Heart left ventricle (tissue), 16 donors: Measurements from ENCODE around the gene SNX18. TPM values are rescaled to one million over a fixed set of nuclear protein-coding genes. Genes with fewer than 3 reads are reported as not detected.

Experiments used
- ATAC-seq, 4 donors: fragments of 200-7000 bp; cut with Tn5 transposase; one replicate each; pipeline ENCODE4 v1.9.1; 2020 to 2022; ENCODE audit warnings: moderate library complexity in 4 of 4, mild to moderate bottlenecking in 3 of 4, moderate number of reproducible peaks in 1 of 4
- DNase-seq, 5 donors: peaks; one replicate each; pipeline ENCODE4 v3.0.0-alpha.2; 2020
- H3K27ac ChIP-seq, 12 donors: fragments of 200-600 bp; sonication (generic) in 4 of 12; one replicate each; pipeline versions ENCODE4 v1.5.0 to v1.8.0; 2016 to 2022; ENCODE audit warnings: mild to moderate bottlenecking in 2 of 12
- H3K27me3 ChIP-seq, 9 donors: fragments of 200-600 bp; sonication (generic) in 2 of 9; one replicate each; pipeline versions ENCODE4 v1.5.1 to v1.8.0; 2016 to 2022; ENCODE audit warnings: mild to moderate bottlenecking in 3 of 9
- H3K36me3 ChIP-seq, 9 donors: fragments of 200-600 bp; sonication (generic) in 2 of 9; one replicate each; pipeline versions ENCODE4 v1.5.0 to v1.8.0; 2018 to 2022; ENCODE audit warnings: mild to moderate bottlenecking in 2 of 9
- H3K4me1 ChIP-seq, 12 donors: fragments of 200-600 bp; sonication (generic) in 4 of 12; one replicate each; pipeline versions ENCODE4 v1.5.0 to v1.8.0; 2016 to 2022; ENCODE audit warnings: mild to moderate bottlenecking in 3 of 12
- H3K4me3 ChIP-seq, 12 donors: fragments of 200-600 bp; sonication (generic) in 4 of 12; one replicate each; pipeline versions ENCODE4 v1.5.0 to v1.8.0; 2017 to 2022; ENCODE audit warnings: mild to moderate bottlenecking in 9 of 12, moderate library complexity in 4 of 12
- H3K9me3 ChIP-seq, 12 donors: fragments of 200-600 bp; sonication (generic) in 4 of 12; one replicate each; pipeline versions ENCODE4 v1.5.0 to v1.8.0; 2016 to 2022; ENCODE audit warnings: mild to moderate bottlenecking in 1 of 12
- POLR2A ChIP-seq, 2 donors: fragments of 450-650 bp; IDR thresholded peaks; one replicate each; pipeline ENCODE4 v1.6.1; 2017; ENCODE audit warnings: antibody characterized with exemption in 2 of 2, mild to moderate bottlenecking in 2 of 2, moderate library complexity in 2 of 2
- WGBS, 4 donors: extraction: QIAGEN DNeasy Blood & Tissue Kit in 2 of 4; methylation state at CpG; one replicate each; pipeline versions ENCODE4 v1.1.5 to v1.1.7; 2013 to 2018; 5-methylcytosine and 5-hydroxymethylcytosine counted together
- intact Hi-C, 10 donors: fragments of 100-400 bp; cut with DNase I; formaldehyde crosslinking; loops; one replicate each; pipeline versions ENCODE4 v1.11.1 to v1.14.2; 2022
- polyA plus RNA-seq, 2 donors: library from polyadenylated mRNA; stranded (reverse); fragments of 200-250 nt; gene quantifications; one replicate each; pipeline ENCODE4 v1.2.3, GENCODE V29; 2013
- total RNA-seq, 9 donors: library from RNA; depleted of rRNA in 2 of 9; stranded (reverse); fragments of >200 nt in 2 of 9; fragmentation: NEBNext Ultra II Directional in 3 of 9; extraction: Animal tissue kit (Norgen Biotek cat#: 25700) in 3 of 9; gene quantifications; one replicate each; pipeline versions ENCODE4 v1.1.0 to v1.2.4, GENCODE V29; 2016 to 2023
- TF ChIP-seq, protein P1 (sequence below), 12 donors: fragments of 200-600 bp; sonication (generic) in 4 of 12; IDR thresholded peaks; one replicate each; pipeline versions ENCODE4 v1.5.0 to v1.8.0; 2018 to 2022; ENCODE audit warnings: antibody characterized with exemption in 12 of 12, mild to moderate bottlenecking in 5 of 12
- donor health status: ischemic (EF 13 %, LVEDD 7.1; RV severe dilation, severe dysfunction).
- donor health status: healthy with polysubstance abuse.
- donor health status: DM: no; HTN: yes; CAD: no.
- donor health status: DM: no; HTN: no; CAD: no.
- donor health status: ischemic (EF 25% LVEDD 6.9; RV normal size, moderate dysfunction).
- donor health status: ischemic (EF 25% LVEDD 5.7; RV mildly dilated, moderate dysfunction).
- donor health status: healthy.
- donor health status: DM: yes; HTN: yes; CAD: no.
- donor health status: ischemic (EF 35%, LVEDD 5.7; RV mildly dilated, moderate dysfunction).
- donor health status: nonischemic (EF 11% LVEDD 7.7; RV severe dilation, severe dysfunction).
- donor health status: DM: yes; HTN: yes; CAD: no.
- donor health status: PGD.
- donor health status: ischemic (EF 29% LVEDD 5.4; RV normal size, mild dysfunction).
- donor health status: nonischemic (EF 23%, LVEDD 6.1; RV moderate dilation, normal function).

Gene SNX18
- total and polyA plus RNA-seq, 11 donors, result 4.1 to 39.6 (median 23.1) TPM

DNA sequence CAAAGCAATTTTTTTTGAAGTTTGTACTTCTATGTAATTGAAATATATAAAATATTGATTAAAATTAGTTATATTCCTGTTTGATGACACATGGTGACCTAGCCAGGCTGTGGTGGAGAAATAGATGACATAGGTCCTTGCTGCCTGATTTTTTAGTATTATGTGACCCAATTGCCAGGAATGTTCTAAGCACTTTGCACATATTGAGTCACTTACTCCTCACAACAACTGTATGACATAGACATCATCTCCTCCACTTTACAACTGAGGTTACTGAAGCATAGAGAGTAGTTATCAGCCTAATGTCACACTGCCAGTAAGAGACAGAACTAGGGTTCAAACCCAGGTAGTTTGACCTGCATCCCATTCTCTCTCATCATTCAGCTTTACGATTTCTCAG, 26.2 kb upstream of the SNX18 start:
- Histone ChIP-seq H3K4me1 (peaks cover 0 to 7% (median 0%) of the 10 kb centered on the region in 12 donors), H3K36me3 (no peaks in the 10 kb centered on the region), H3K4me3 (no peak overlapping the region), H3K9me3 (no peaks in the 10 kb centered on the region), H3K27me3 (no peaks in the 10 kb centered on the region), H3K27ac (no peak overlapping the region)
- no peak for TF ChIP-seq POLR2A (IDR thresholded peaks at IDR 0.05)
- TF ChIP-seq, protein P1, sequence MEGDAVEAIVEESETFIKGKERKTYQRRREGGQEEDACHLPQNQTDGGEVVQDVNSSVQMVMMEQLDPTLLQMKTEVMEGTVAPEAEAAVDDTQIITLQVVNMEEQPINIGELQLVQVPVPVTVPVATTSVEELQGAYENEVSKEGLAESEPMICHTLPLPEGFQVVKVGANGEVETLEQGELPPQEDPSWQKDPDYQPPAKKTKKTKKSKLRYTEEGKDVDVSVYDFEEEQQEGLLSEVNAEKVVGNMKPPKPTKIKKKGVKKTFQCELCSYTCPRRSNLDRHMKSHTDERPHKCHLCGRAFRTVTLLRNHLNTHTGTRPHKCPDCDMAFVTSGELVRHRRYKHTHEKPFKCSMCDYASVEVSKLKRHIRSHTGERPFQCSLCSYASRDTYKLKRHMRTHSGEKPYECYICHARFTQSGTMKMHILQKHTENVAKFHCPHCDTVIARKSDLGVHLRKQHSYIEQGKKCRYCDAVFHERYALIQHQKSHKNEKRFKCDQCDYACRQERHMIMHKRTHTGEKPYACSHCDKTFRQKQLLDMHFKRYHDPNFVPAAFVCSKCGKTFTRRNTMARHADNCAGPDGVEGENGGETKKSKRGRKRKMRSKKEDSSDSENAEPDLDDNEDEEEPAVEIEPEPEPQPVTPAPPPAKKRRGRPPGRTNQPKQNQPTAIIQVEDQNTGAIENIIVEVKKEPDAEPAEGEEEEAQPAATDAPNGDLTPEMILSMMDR (IDR thresholded peaks at IDR 0.05), result no peak
- WGBS, 4 donors, result 90 to 100% (median 95%) methylated on average over 1 of the region's 1 CpG
- no peak for ATAC-seq
- no peak for DNase-seq
- intact Hi-C loops, result loop anchor here in 7 of 10 donors (5.0 to 10.0 kb wide), 6 partner anchors 49 to 249 kb away; partner anchors contain the start of gene ARL15 (in 1 of the 7)

DNA sequence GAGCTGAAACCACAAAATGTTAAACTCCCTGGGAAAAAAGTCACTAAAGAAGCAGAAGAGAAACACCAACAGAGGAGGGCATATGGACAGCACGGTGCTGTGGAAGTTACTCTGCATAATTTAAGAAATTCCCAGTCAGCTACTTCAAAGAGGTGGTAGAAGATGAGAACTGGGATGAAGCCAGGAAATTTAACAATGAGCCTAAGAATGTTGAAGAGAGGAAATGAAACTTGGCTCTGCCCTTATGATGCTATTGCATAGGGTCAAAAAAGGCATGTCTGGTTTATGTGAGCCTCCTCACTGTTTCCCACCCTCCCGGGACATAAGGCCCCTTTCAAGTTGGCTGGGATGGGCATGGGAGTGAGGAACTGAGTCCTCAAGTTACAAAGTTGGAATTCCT, 25.4 kb upstream of the SNX18 start:
- TF ChIP-seq POLR2A (IDR thresholded peaks at IDR 0.05), result no peak
- TF ChIP-seq, protein P1 (IDR thresholded peaks at IDR 0.05), result no peak
- H3K4me1 ChIP-seq, result peaks cover 0 to 7% (median 0%) of the 10 kb centered on the region in 12 donors
- no peaks in the 10 kb centered on the region for H3K27me3 ChIP-seq
- no peak overlapping the region for H3K27ac ChIP-seq
- no peak for DNase-seq
- no peaks in the 10 kb centered on the region for H3K9me3 ChIP-seq
- H3K4me3 ChIP-seq, result no peak overlapping the region
- H3K36me3 ChIP-seq, result no peaks in the 10 kb centered on the region
- 30 to 50% (median 38%) methylated on average over 2 of the region's 2 CpGs for WGBS, 4 donors
- intact Hi-C loops, result loop anchor here in 7 of 10 donors (5.0 to 10.0 kb wide), 6 partner anchors 50 to 250 kb away; partner anchors contain the start of gene ARL15 (in 1 of the 7)
- ATAC-seq, result peak in 1 of 4 donors; percentile 27

DNA sequence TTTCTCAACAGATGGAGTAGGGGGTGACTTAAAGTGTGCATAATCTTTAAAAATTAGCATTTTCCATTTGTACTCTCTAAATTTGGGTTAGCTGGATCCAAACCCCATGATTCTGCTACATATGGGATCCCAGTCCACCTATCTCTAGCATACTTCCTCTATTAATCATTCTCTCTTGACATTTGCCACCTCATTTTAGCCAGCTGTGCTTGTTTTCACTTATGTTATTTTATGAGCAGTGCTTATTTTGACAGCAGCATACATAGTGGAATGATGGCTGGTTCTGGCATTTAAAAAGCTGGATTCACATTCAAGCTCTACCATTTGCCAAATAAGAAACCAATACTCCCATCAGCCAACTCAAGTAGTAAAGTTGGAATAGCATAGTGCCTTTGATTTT, 22.5 kb upstream of the SNX18 start:
- DNase-seq (no peak), ATAC-seq (no peak)
- Histone ChIP-seq H3K27ac (no peak overlapping the region), H3K9me3 (peaks cover 0 to 9% (median 0%) of the 10 kb centered on the region in 12 donors), H3K27me3 (no peaks in the 10 kb centered on the region), H3K36me3 (no peaks in the 10 kb centered on the region), H3K4me1 (peaks cover 0 to 7% (median 0%) of the 10 kb centered on the region in 12 donors), H3K4me3 (no peak overlapping the region)
- TF ChIP-seq, protein P1 (IDR thresholded peaks at IDR 0.05), result no peak
- TF ChIP-seq POLR2A (IDR thresholded peaks at IDR 0.05), result no peak
- intact Hi-C loops, result loop anchor here in 1 of 10 donors (10.0 kb wide), 1 partner anchor 180 kb away; the partner anchor contains the start of gene ARL15

DNA sequence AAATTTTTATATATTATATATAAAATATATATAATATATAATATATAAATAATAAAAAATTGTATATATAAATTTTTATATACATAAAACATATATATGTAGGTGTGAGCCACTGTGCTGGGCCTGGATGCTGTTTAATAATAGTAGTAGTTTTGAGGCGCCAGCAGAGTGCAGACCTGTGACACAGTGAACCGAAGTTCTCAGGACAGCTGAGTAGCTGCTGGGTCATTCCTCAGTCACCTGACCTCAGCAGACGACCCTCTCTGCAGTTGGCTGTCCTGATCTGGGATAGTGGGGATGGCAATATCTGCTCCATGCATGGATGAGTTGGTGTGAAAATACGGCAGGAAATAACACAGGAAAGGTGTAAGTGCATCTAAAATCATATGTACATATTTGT, 3.3 kb upstream of the SNX18 start:
- DNase-seq (no peak), ATAC-seq (no peak)
- H3K27ac ChIP-seq, result no peak overlapping the region
- TF ChIP-seq, protein P1 (IDR thresholded peaks at IDR 0.05), result peak in 2 of 12 donors; percentile 12 to 13
- TF ChIP-seq POLR2A (IDR thresholded peaks at IDR 0.05), result no peak
- WGBS, 4 donors, result 7 to 28% (median 25%) methylated on average over 4 of the region's 4 CpGs
- peaks cover 0 to 4% (median 0%) of the 10 kb centered on the region in 9 donors for H3K36me3 ChIP-seq
- H3K4me3 ChIP-seq, result no peak overlapping the region
- H3K4me1 ChIP-seq, result peaks cover 0 to 20% (median 10%) of the 10 kb centered on the region in 12 donors
- intact Hi-C loops, result loop anchor here in 6 of 10 donors (10.0 kb wide), 4 partner anchors 231 to 651 kb away; partner anchors contain the start of gene GPX8 (in 1 of the 6)
- peaks cover 0 to 2% (median 0%) of the 10 kb centered on the region in 12 donors for H3K9me3 ChIP-seq
- no peaks in the 10 kb centered on the region for H3K27me3 ChIP-seq
